OCI-LY1 (cell line): Measurements from ENCODE around the gene DCDC1.

Experiments
- CTCF ChIP-seq: fragments of 200-600 bp; sonication (generic), shearing (Covaris generic); IDR thresholded peaks from 2 replicates; pipeline ENCODE4 v1.5.1; 2017; ENCODE audit warnings: mild to moderate bottlenecking, antibody characterized with exemption, low read length, moderate library complexity, mixed read lengths
- EZH2 ChIP-seq: fragments of 200-600 bp; sonication (generic), shearing (Covaris generic); IDR thresholded peaks from 2 replicates; pipeline ENCODE4 v1.8.0; 2017; ENCODE audit warnings: borderline replicate concordance, mixed run types, mild to moderate bottlenecking, antibody characterized with exemption, low read length, moderate library complexity, mixed read lengths

GRCh38 chr11:30902929-30903328 is 466.6 kb downstream of the DCDC1 start:
- TF ChIP-seq CTCF (no peak), EZH2 (no peak)
